BLaER1 (cell line): ENCODE data around the gene PCDHGB6.
"Not testable (repeated sequence)": the region's sequence is repeated elsewhere in the genome, so short reads cannot be mapped to it uniquely, and the experiment has no call there.

Experiments used
- H3K27ac ChIP-seq: shearing (Covaris generic); formaldehyde crosslinking; 2 replicates; pipeline ENCODE4 v1.8.1; 2022
- H3K27me3 ChIP-seq: shearing (Covaris generic); formaldehyde crosslinking; 2 replicates; pipeline ENCODE4 v1.8.1; 2022
- H3K36me3 ChIP-seq: shearing (Covaris generic); formaldehyde crosslinking; 2 replicates; pipeline ENCODE4 v1.8.1; 2022
- H3K4me1 ChIP-seq: shearing (Covaris generic); formaldehyde crosslinking; 2 replicates; pipeline ENCODE4 v1.8.1; 2022
- H3K4me2 ChIP-seq: shearing (Covaris generic); formaldehyde crosslinking; 2 replicates; pipeline ENCODE4 v1.8.1; 2022
- H3K4me3 ChIP-seq: shearing (Covaris generic); formaldehyde crosslinking; 2 replicates; pipeline ENCODE4 v1.8.1; 2022
- H3K9ac ChIP-seq: shearing (Covaris generic); formaldehyde crosslinking; 2 replicates; pipeline ENCODE4 v1.8.1; 2022
- H3K9me3 ChIP-seq: shearing (Covaris generic); formaldehyde crosslinking; 2 replicates; pipeline ENCODE4 v1.8.1; 2022
- H4K20me1 ChIP-seq: shearing (Covaris generic); formaldehyde crosslinking; 2 replicates; pipeline ENCODE4 v1.8.1; 2022
- Cebpa-rat ChIP-seq: shearing (Covaris generic); IDR thresholded peaks from 2 replicates; pipeline ENCODE4 v1.8.1; 2022

Gene PCDHGB6

DNA sequence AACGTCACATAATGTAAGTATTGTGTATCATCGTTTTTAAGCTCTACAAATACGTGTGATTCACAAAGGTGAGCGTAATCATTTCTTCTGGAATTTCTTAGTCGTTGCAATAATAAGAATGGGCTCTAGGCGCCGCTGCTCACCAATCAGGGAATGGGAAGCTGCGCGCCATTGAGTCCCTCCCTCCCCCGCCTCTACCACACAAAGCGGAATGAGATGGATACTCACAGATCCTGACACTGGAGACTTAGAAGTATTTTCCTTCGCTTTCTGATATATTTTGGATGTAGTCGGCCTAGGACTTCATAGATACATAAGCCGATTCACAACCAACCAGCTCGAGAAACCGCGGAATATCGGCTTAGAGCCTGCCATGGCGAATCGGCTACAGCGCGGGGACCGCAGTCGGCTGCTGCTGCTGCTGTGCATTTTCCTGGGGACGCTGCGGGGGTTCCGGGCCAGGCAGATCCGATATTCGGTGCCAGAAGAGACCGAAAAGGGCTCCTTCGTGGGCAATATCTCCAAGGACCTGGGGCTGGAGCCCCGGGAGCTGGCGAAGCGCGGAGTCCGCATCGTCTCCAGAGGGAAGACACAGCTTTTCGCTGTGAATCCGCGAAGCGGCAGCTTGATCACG is 13.2 kb downstream of the PCDHGB6 start, which contains the start of gene PCDHGA11:
Gene PCDHGA11, plus strand, starts transcription at position 197 of the 634 bp plus-strand sequence. Its CDS starts 177 bp downstream, at position 374.
- Histone ChIP-seq H3K27ac (no peak within 1 kb of the TSS), H3K4me1 (peaks cover under 1% of the 10 kb centered on the region; the same call in 1 of the 2 replicates), H3K4me3 (peak within 1 kb of the TSS; percentile 22; the same call in 1 of the 2 replicates), H3K9me3 (peaks cover 67% of the 10 kb centered on the region), H3K27me3 (peaks cover 18% of the 10 kb centered on the region), H3K9ac (no peak within 1 kb of the TSS), H3K36me3 (peaks cover 23% of the 10 kb centered on the region), H4K20me1 (no peaks in the 10 kb centered on the region), H3K4me2 (no peak within 1 kb of the TSS)
- no peak for TF ChIP-seq Cebpa-rat

DNA sequence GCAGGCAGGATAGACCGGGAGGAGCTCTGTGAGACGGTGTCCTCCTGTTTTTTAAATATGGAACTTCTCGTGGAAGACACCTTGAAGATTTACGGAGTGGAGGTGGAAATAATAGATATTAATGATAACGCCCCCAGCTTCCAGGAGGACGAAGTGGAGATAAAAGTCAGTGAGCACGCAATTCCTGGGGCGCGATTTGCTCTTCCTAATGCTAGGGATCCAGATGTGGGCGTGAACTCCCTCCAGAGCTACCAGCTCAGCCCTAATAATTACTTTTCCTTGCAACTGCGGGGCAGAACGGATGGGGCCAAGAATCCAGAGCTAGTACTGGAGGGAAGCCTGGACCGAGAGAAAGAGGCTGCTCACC is 13.7 kb downstream of the PCDHGB6 start:
- Histone ChIP-seq H3K27ac (no peak overlapping the region), H3K27me3 (peaks cover 18% of the 10 kb centered on the region), H3K4me3 (no peak overlapping the region), H3K4me1 (no peaks in the 10 kb centered on the region), H3K4me2 (no peak overlapping the region), H3K36me3 (peaks cover 23% of the 10 kb centered on the region), H3K9ac (no peak overlapping the region), H3K9me3 (peaks cover 72% of the 10 kb centered on the region), H4K20me1 (no peaks in the 10 kb centered on the region)
- no peak for TF ChIP-seq Cebpa-rat

DNA sequence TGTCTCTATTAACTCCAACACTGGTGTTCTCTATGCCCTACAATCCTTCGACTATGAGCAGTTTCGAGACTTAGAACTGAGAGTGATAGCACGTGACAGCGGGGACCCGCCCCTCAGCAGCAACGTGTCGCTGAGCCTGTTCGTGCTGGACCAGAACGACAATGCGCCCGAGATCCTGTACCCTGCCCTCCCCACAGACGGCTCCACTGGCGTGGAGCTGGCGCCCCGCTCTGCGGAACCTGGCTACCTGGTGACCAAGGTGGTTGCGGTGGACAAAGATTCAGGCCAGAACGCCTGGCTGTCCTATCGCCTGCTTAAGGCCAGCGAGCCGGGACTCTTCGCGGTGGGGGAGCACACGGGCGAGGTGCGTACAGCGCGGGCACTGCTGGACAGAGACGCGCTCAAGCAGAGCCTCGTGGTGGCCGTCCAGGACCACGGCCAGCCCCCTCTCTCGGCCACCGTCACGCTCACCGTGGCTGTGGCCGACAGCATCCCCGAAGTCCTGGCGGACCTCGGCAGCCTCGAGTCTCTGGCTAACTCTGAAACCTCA is 15.0 kb downstream of the PCDHGB6 start:
- peaks cover 75% of the 10 kb centered on the region for H3K9me3 ChIP-seq
- no peaks in the 10 kb centered on the region for H4K20me1 ChIP-seq
- H3K4me2 ChIP-seq, result no peak overlapping the region
- no peak for TF ChIP-seq Cebpa-rat
- H3K4me3 ChIP-seq, result no peak overlapping the region
- no peak overlapping the region for H3K9ac ChIP-seq
- no peak overlapping the region for H3K27ac ChIP-seq
- peaks cover 32% of the 10 kb centered on the region for H3K36me3 ChIP-seq
- H3K4me1 ChIP-seq, result no peaks in the 10 kb centered on the region
- peaks cover 18% of the 10 kb centered on the region for H3K27me3 ChIP-seq

DNA sequence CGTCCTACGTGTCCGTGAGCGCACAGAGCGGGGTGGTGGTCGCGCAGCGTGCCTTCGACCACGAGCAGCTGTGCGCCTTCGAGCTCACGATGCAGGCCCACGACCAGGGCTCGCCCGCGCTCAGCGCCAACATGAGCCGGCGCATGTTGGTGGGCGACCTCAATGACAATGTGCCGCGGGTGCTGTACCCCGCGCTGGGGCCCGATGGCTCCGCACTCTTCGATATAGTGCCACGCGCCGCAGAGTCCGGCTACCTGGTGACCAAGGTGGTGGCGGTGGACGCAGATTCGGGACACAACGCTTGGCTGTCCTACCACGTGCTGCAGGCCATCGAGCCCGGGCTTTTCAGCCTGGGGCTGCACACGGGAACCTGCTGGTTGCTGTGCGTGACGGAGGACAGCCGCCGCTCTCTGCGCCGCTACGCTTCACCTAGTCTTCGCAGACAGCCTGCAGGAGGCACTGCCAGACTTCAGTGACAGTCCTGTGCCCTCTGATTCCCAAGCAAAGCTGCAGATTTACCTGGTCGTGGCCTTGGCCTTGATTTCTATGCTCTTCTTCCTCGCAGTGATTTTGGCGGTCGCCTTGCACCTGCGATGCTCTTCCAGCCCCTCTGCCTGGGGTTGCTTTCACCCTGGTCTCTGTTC is 20.1 kb downstream of the PCDHGB6 start:
- Histone ChIP-seq H3K9ac (no peak overlapping the region), H3K27ac (no peak overlapping the region), H3K9me3 (peaks cover 51% of the 10 kb centered on the region), H3K36me3 (peaks cover 14% of the 10 kb centered on the region), H3K4me3 (no peak overlapping the region), H3K4me2 (no peak overlapping the region), H4K20me1 (no peaks in the 10 kb centered on the region), H3K4me1 (no peaks in the 10 kb centered on the region), H3K27me3 (no peaks in the 10 kb centered on the region)
- TF ChIP-seq Cebpa-rat, result no peak

DNA sequence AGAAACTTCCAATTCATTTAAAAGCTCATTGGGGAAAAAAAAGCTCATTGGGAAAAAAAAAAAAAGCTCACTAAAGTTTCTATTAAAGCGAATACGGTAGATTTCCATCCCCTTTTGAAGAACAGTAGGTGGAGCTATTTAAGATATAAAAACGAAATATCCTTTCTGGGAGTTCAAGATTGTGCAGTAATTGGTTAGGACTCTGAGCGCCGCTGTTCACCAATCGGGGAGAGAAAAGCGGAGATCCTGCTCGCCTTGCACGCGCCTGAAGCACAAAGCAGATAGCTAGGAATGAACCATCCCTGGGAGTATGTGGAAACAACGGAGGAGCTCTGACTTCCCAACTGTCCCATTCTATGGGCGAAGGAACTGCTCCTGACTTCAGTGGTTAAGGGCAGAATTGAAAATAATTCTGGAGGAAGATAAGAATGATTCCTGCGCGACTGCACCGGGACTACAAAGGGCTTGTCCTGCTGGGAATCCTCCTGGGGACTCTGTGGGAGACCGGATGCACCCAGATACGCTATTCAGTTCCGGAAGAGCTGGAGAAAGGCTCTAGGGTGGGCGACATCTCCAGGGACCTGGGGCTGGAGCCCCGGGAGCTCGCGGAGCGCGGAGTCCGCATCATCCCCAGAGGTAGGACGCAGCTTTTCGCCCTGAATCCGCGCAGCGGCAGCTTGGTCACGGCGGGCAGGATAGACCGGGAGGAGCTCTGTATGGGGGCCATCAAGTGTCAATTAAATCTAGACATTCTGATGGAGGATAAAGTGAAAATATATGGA is 22.7 kb downstream of the PCDHGB6 start, which contains the start of gene PCDHGA12:
Gene PCDHGA12, plus strand, starts transcription at position 176 of the 782 bp plus-strand sequence. Its CDS starts 253 bp downstream, at position 429.
- Histone ChIP-seq H3K4me3 (peak within 1 kb of the TSS; percentile 74), H4K20me1 (no peaks in the 10 kb centered on the region), H3K4me1 (no peaks in the 10 kb centered on the region), H3K9ac (peak within 1 kb of the TSS; percentile 79), H3K36me3 (peaks cover 14% of the 10 kb centered on the region), H3K4me2 (peak within 1 kb of the TSS; percentile 86), H3K27ac (peak within 1 kb of the TSS; percentile 53), H3K27me3 (no peaks in the 10 kb centered on the region), H3K9me3 (peaks cover 63% of the 10 kb centered on the region)
- TF ChIP-seq Cebpa-rat, result no peak

DNA sequence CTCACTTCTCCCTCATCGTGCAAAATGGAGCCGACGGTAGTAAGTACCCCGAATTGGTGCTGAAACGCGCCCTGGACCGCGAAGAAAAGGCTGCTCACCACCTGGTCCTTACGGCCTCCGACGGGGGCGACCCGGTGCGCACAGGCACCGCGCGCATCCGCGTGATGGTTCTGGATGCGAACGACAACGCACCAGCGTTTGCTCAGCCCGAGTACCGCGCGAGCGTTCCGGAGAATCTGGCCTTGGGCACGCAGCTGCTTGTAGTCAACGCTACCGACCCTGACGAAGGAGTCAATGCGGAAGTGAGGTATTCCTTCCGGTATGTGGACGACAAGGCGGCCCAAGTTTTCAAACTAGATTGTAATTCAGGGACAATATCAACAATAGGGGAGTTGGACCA is 23.5 kb downstream of the PCDHGB6 start:
- Histone ChIP-seq H3K4me3 (peak overlapping the region; percentile 74), H3K4me1 (no peaks in the 10 kb centered on the region), H4K20me1 (no peaks in the 10 kb centered on the region), H3K36me3 (peaks cover 14% of the 10 kb centered on the region), H3K9ac (peak overlapping the region; percentile 79), H3K9me3 (peaks cover 63% of the 10 kb centered on the region), H3K27me3 (no peaks in the 10 kb centered on the region), H3K27ac (peak overlapping the region; percentile 53), H3K4me2 (peak overlapping the region; percentile 86)
- TF ChIP-seq Cebpa-rat, result no peak

DNA sequence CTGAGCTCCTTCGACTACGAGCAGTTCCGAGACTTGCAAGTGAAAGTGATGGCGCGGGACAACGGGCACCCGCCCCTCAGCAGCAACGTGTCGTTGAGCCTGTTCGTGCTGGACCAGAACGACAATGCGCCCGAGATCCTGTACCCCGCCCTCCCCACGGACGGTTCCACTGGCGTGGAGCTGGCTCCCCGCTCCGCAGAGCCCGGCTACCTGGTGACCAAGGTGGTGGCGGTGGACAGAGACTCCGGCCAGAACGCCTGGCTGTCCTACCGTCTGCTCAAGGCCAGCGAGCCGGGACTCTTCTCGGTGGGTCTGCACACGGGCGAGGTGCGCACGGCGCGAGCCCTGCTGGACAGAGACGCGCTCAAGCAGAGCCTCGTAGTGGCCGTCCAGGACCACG is 24.5 kb downstream of the PCDHGB6 start:
- not testable (repeated sequence) for H3K9ac ChIP-seq, H3K27ac ChIP-seq, H3K27me3 ChIP-seq, H3K4me2 ChIP-seq, H3K4me1 ChIP-seq, H4K20me1 ChIP-seq
- H3K4me3 ChIP-seq, result peak overlapping the region; percentile 74; the same call in 1 of the 2 replicates
- peaks cover 63% of the 10 kb centered on the region for H3K9me3 ChIP-seq
- peaks cover 10% of the 10 kb centered on the region for H3K36me3 ChIP-seq

DNA sequence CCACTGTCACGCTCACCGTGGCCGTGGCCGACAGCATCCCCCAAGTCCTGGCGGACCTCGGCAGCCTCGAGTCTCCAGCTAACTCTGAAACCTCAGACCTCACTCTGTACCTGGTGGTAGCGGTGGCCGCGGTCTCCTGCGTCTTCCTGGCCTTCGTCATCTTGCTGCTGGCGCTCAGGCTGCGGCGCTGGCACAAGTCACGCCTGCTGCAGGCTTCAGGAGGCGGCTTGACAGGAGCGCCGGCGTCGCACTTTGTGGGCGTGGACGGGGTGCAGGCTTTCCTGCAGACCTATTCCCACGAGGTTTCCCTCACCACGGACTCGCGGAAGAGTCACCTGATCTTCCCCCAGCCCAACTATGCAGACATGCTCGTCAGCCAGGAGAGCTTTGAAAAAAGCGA is 24.9 kb downstream of the PCDHGB6 start:
- not testable (repeated sequence) for H4K20me1 ChIP-seq, H3K27ac ChIP-seq, H3K9ac ChIP-seq, H3K27me3 ChIP-seq, H3K4me1 ChIP-seq, H3K4me2 ChIP-seq, H3K36me3 ChIP-seq
- H3K4me3 ChIP-seq, result peak overlapping the region; percentile 14; the same call in 1 of the 2 replicates
- H3K9me3 ChIP-seq, result peaks cover 63% of the 10 kb centered on the region

DNA sequence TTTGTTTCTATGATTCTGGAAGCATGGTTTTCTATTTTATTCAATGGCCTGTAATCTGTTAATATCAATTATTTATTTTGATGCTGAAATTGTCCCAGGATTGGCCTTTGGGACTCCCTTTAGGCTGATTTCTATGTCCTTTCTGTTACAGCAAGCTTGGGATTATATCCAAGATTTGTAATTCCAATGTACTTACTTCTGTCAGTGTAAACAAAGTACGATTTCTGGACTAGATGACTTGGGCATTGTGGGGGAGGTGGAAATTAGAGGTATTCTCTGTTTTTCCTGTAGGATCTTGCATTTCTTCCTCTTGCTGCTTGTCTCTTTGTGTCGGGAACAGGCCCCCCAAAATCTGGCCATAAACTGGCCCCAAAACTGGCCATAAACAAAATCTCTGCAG is 26.2 kb downstream of the PCDHGB6 start:
- H3K36me3 ChIP-seq, result no peaks in the 10 kb centered on the region
- no peaks in the 10 kb centered on the region for H3K4me1 ChIP-seq
- TF ChIP-seq Cebpa-rat, result no peak
- no peak overlapping the region for H3K4me2 ChIP-seq
- no peak overlapping the region for H3K9ac ChIP-seq
- H3K27me3 ChIP-seq, result no peaks in the 10 kb centered on the region
- no peak overlapping the region for H3K27ac ChIP-seq
- H3K4me3 ChIP-seq, result no peak overlapping the region
- no peaks in the 10 kb centered on the region for H4K20me1 ChIP-seq
- H3K9me3 ChIP-seq, result peaks cover 60% of the 10 kb centered on the region

DNA sequence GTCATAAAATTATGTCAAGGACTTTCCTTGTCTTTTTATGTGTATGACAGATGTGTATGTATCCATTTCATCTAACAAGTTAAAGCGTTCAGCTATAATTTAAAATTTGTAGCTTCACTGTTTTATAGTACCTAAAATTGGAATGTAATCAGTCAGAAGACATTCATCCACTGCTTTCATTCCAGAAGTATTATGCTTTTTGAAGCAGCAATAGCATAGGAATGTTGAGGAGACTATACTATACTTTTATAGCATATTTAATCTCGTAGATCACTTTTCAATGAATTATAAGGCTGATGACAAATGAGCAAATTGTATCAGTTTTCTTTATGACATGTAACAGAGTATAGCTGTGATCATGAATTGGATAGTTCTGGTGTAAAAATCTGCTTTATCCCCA is 29.4 kb downstream of the PCDHGB6 start:
- Histone ChIP-seq H3K36me3 (peaks cover 20% of the 10 kb centered on the region), H3K4me2 (no peak overlapping the region), H3K4me3 (no peak overlapping the region)

More for the DNA sequence above, 29.4 kb downstream of the PCDHGB6 start:
- H3K4me1 ChIP-seq, result no peaks in the 10 kb centered on the region
- no peak overlapping the region for H3K9ac ChIP-seq
- no peaks in the 10 kb centered on the region for H4K20me1 ChIP-seq
- peaks cover 74% of the 10 kb centered on the region for H3K9me3 ChIP-seq
- H3K27me3 ChIP-seq, result no peaks in the 10 kb centered on the region
- H3K27ac ChIP-seq, result no peak overlapping the region
- TF ChIP-seq Cebpa-rat, result no peak
